HepG2 (cell line): ENCODE results near the gene TMEM198. TPM values are rescaled to one million over a fixed set of nuclear protein-coding genes. Genes with fewer than 3 reads are reported as not detected.

Experiments used
- ATAC-seq: fragments of 200-7000 bp; cut with Tn5 transposase; 3 replicates; pipeline ENCODE4 v1.9.1; 2020; ENCODE audit warnings: mild to moderate bottlenecking, moderate library complexity
- BruUV-seq: library from RNA; stranded (reverse); fragments of 400-500 nt; replicated peaks from 2 replicates; lab custom pipeline; 2021; lab: Mats Ljungman, UMichigan
- CTCF ChIA-PET: fragments of 300-600 bp; formaldehyde crosslinking; extraction: SDS; loops from one replicate; lab custom pipeline; 2021; ENCODE audit warnings: low total read pairs, inconsistent platforms, low intra/inter-chr PET ratio; lab: Yijun Ruan, JAX
- POLR2A ChIA-PET: fragments of 350-600 bp; sonication (Branson Sonifier 250); formaldehyde crosslinking; loops from one replicate; lab custom pipeline; 2020; ENCODE audit warnings: antibody characterized with exemption, inconsistent platforms; lab: Yijun Ruan, JAX
- DNase-seq: peaks from one replicate; pipeline ENCODE4 v3.0.0-alpha.2; 2015; ENCODE audit warnings: low spot score
- FAIRE-seq: peaks from 3 replicates; lab custom pipeline; 2011; peaks lifted over from hg19 to GRCh38; lab: Jason Lieb, UNC
- H2AFZ ChIP-seq: one replicate; pipeline ENCODE4 v1.6.1; 2011; ENCODE audit warnings: low read length, inconsistent platforms
- H3K27ac ChIP-seq: fragments of 300-600 bp; 3 replicates; pipeline ENCODE4 v1.8.0; 2011; ENCODE audit warnings: mixed run types, mild to moderate bottlenecking, mixed read lengths, low read length, inconsistent platforms; ENCODE audit not compliant: insufficient read depth; ENCODE audit errors: extremely low read length
- H3K27me3 ChIP-seq, 2 experiments: fragments of 200-600 bp in 1 of 2; 2 replicates in 1 of 2; 3 replicates in 1 of 2; pipeline versions ENCODE4 v1.6.0 to v1.8.0; 2011; ENCODE audit warnings: low read length in 2 of 2, mild to moderate bottlenecking in 2 of 2, moderate library complexity in 2 of 2, inconsistent platforms in 1 of 2; ENCODE audit not compliant: insufficient read depth in 2 of 2, control insufficient read depth in 1 of 2
- H3K36me3 ChIP-seq, 2 experiments: fragments of 200-600 bp in 1 of 2; replicated peaks in 1 of 2; 2 replicates in 1 of 2; 3 replicates in 1 of 2; pipeline versions ENCODE4 v1.5.1 to v1.8.0; 2011; ENCODE audit warnings: low read length in 2 of 2, inconsistent platforms in 1 of 2; ENCODE audit not compliant: insufficient read depth in 2 of 2, control insufficient read depth in 1 of 2
- H3K4me1 ChIP-seq: 2 replicates; pipeline ENCODE4 v1.5.1; 2012; ENCODE audit warnings: low read length, inconsistent platforms; ENCODE audit not compliant: insufficient read depth
- H3K4me2 ChIP-seq: 2 replicates; pipeline ENCODE4 v1.6.0; 2011; ENCODE audit warnings: low read depth, low read length, inconsistent platforms
- H3K4me3 ChIP-seq, 3 experiments: fragments of 200-600 bp in 1 of 3; sonication (generic), shearing (Covaris generic) in 1 of 3; replicated peaks in 1 of 3; 2 replicates each; pipeline ENCODE4 v1.5.1; 2011 to 2016; ENCODE audit warnings: low read length in 3 of 3, inconsistent platforms in 2 of 3, low read depth in 2 of 3, mild to moderate bottlenecking in 2 of 3, control low read depth in 1 of 3, mixed read lengths in 1 of 3; ENCODE audit not compliant: insufficient read depth in 1 of 3
- H3K79me2 ChIP-seq: one replicate; pipeline ENCODE4 v1.6.1; 2011; ENCODE audit warnings: low read length, inconsistent platforms; ENCODE audit not compliant: insufficient read depth
- H3K9ac ChIP-seq: 2 replicates; pipeline ENCODE4 v1.6.0; 2011; ENCODE audit warnings: mild to moderate bottlenecking, low read depth, low read length, inconsistent platforms; ENCODE audit not compliant: insufficient read depth
- H3K9me3 ChIP-seq: 2 replicates; pipeline ENCODE4 v1.5.1; 2012; ENCODE audit warnings: mild to moderate bottlenecking, low read length
- H4K20me1 ChIP-seq: 2 replicates; pipeline ENCODE4 v1.6.0; 2011; ENCODE audit warnings: inconsistent platforms, mild to moderate bottlenecking, low read length, moderate library complexity; ENCODE audit not compliant: insufficient read depth
- ERF ChIP-seq: IDR thresholded peaks from 2 replicates; pipeline ENCODE4 v1.6.1; 2018; ENCODE audit warnings: missing biosample characterization, missing genetic modification reagents
- HOXA3 ChIP-seq: sonication (generic); formaldehyde crosslinking; IDR thresholded peaks from 2 replicates; pipeline ENCODE4 v1.5.0; 2020; ENCODE audit warnings: missing genetic modification reagents
- IKZF1 ChIP-seq: fragments of 450-650 bp; IDR thresholded peaks from 2 replicates; pipeline ENCODE4 v1.7.1; 2016
- KLF6 ChIP-seq: IDR thresholded peaks from 2 replicates; pipeline ENCODE4 v1.8.0; 2016; ENCODE audit warnings: missing biosample characterization, missing genetic modification reagents
- MEIS1 ChIP-seq: sonication (generic); formaldehyde crosslinking; IDR thresholded peaks from 2 replicates; pipeline ENCODE4 v1.9.0; 2021; ENCODE audit warnings: mild to moderate bottlenecking, missing genetic modification reagents, moderate library complexity, borderline replicate concordance
- NAIF1 ChIP-seq: sonication (generic); formaldehyde crosslinking; IDR thresholded peaks from 2 replicates; pipeline ENCODE4 v1.5.0; 2020; ENCODE audit warnings: mild to moderate bottlenecking, missing genetic modification reagents, borderline replicate concordance
- NFIB ChIP-seq: sonication (generic); formaldehyde crosslinking; IDR thresholded peaks from 2 replicates; pipeline ENCODE4 v1.9.0; 2021; ENCODE audit warnings: missing genetic modification reagents, mild to moderate bottlenecking, borderline replicate concordance
- RBAK ChIP-seq: sonication (generic); formaldehyde crosslinking; IDR thresholded peaks from 2 replicates; pipeline ENCODE4 v1.5.1; 2020; ENCODE audit warnings: mild to moderate bottlenecking, missing genetic modification reagents
- SCMH1 ChIP-seq: sonication (generic); formaldehyde crosslinking; IDR thresholded peaks from 2 replicates; pipeline ENCODE4 v1.9.0; 2021; ENCODE audit warnings: missing genetic modification reagents, mild to moderate bottlenecking, borderline replicate concordance
- SMAD1 ChIP-seq: sonication (generic); formaldehyde crosslinking; IDR thresholded peaks from 2 replicates; pipeline ENCODE4 v1.4.0; 2020; ENCODE audit warnings: missing genetic modification reagents, low read depth, mild to moderate bottlenecking, borderline replicate concordance
- SP140L ChIP-seq: sonication (generic); formaldehyde crosslinking; IDR thresholded peaks from 2 replicates; pipeline ENCODE4 v1.4.0; 2020; ENCODE audit warnings: missing genetic modification reagents, borderline replicate concordance
- TBX3 ChIP-seq: fragments of 450-650 bp; IDR thresholded peaks from 2 replicates; pipeline ENCODE4 v1.6.1; 2017; ENCODE audit warnings: antibody characterized with exemption, mild to moderate bottlenecking, inconsistent platforms, borderline replicate concordance
- TFE3 ChIP-seq: IDR thresholded peaks from 2 replicates; pipeline ENCODE4 v1.6.1; 2016
- ZFX ChIP-seq: sonication (generic); formaldehyde crosslinking; IDR thresholded peaks from 2 replicates; pipeline ENCODE4 v1.4.0; 2020; ENCODE audit warnings: mild to moderate bottlenecking, low read depth, missing genetic modification reagents, moderate library complexity
- ZMYM4 ChIP-seq: sonication (generic); formaldehyde crosslinking; IDR thresholded peaks from 2 replicates; pipeline ENCODE4 v1.8.1; 2023; ENCODE audit warnings: mild to moderate bottlenecking, missing genetic modification reagents
- ZNF496 ChIP-seq: sonication (generic); formaldehyde crosslinking; IDR thresholded peaks from 2 replicates; pipeline ENCODE4 v1.8.1; 2023; ENCODE audit warnings: mild to moderate bottlenecking, moderate library complexity, missing genetic modification reagents; ENCODE audit not compliant: insufficient replicate concordance
- ZNF605 ChIP-seq: sonication (generic); formaldehyde crosslinking; IDR thresholded peaks from 2 replicates; pipeline ENCODE4 v1.8.0; 2022; ENCODE audit warnings: mild to moderate bottlenecking, missing genetic modification reagents
- ZNF639 ChIP-seq: conservative IDR thresholded peaks from 2 replicates; pipeline ENCODE4 v1.6.1; 2018; ENCODE audit warnings: missing genetic modification reagents
- WGBS: methylation state at CpG from one replicate; pipeline ENCODE4 v1.1.6; 2017; ENCODE audit warnings: low lambda C conversion rate; 5-methylcytosine and 5-hydroxymethylcytosine counted together
- in situ Hi-C: cut with HindIII; loops from 2 replicates; pipeline ENCODE4 v1.10.0; 2017; ENCODE audit warnings: low pct_unique_long_range_greater_than_20kb; ENCODE audit not compliant: extremely low pct_ligation_motif_present
- intact Hi-C: fragments of 100-400 bp; cut with micrococcal nuclease; formaldehyde crosslinking; loops from one replicate; pipeline ENCODE4 v1.10.0; 2022; ENCODE audit not compliant: unreplicated experiment
- polyA plus RNA-seq, 8 experiments: library from polyadenylated mRNA; depleted of rRNA in 3 of 8; stranded (reverse) in 7 of 8; unstranded in 1 of 8; fragments of >200 nt; fragmentation: Illumina TruSeq in 4 of 8; extraction: Trizol in 4 of 8; gene quantifications; 2 replicates each; pipeline versions ENCODE4 v1.2.1 to v1.2.3, GENCODE V29; 2011 to 2016; ENCODE audit warnings: low read depth in 4 of 8, missing spikeins in 1 of 8, mixed read lengths in 1 of 8; ENCODE audit not compliant: insufficient read depth in 1 of 8
- total RNA-seq, 5 experiments: library from RNA; depleted of rRNA; stranded (reverse); fragments of >200 nt; fragmentation: Illumina TruSeq; extraction: Trizol; gene quantifications; 2 replicates each; pipeline ENCODE4 v1.2.3, GENCODE V29; 2016; ENCODE audit warnings: low read depth in 1 of 5
- TF ChIP-seq, protein P1 (sequence below): sonication (generic); formaldehyde crosslinking; IDR thresholded peaks from 2 replicates; pipeline ENCODE4 v1.4.0; 2020; ENCODE audit warnings: mild to moderate bottlenecking, missing genetic modification reagents

TMEM198 gene
- total and polyA plus RNA-seq, 2 of the 13 experiments (the other 11 are each of a cell fraction or from before 2014, with no cell fraction given): 17.3 to 23.5 TPM

DNA sequence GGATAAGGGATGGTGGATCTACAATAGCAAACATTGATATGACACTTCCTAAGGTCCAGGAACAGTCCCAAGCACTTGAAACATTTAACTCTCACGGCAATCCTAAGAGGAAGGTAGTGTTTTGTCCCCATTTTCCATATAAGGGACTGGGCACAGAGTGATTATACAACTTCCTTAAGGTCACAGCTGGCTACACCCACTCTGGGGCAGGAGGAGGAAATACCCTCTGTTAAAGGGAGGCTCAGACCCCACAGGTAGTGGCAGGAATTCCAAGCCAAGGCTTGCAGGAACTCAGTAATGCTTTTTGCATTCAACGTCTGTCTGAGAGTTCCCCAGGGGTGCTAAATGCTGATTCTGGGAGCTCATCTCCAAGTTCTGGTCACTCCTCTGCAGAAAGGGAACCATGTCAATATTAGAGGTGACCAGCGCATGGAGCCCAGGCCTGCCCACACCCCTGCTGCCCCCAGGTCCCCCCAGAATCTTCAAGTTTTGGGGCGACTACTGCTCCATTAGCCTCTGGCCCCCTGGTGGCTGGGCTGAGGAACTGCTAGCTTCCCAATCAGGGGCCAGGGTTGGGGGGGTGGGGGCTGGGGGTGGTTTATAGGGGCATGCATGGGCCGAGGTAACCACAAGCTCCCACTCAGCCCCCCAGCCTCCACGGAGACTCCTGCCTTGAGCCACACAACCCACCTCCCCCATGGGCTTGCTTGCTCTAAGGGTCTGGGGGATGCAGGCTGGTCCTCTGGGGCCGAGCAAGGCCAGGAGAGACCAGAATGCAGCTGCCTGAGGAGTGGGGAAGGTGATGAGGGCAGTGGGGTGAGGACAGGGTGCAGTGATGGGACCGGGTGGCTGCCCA lies 16.4 kb downstream of the TMEM198 start (continued):
- no peak for TF ChIP-seq RBAK (CRISPR knock-in tag)
- no peak for TF ChIP-seq IKZF1
- no peak for TF ChIP-seq HOXA3 (CRISPR knock-in tag)

DNA sequence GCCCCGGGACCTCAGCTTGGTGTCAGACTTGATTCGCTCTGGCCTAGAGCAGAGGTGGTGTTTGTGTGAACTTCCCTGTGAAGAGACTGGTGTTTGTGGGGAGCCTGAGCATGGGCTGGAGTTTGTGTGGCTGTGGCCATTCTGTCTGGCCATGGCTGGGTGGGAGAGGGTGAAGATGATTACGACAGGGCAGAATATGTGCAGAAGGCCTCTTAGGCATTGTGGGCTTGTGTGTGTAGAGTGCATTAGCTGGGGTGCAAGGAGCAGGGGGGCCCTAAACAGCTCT lies 17.0 kb downstream of the TMEM198 start:
- Histone ChIP-seq H3K9me3 (no peaks in the 10 kb centered on the region), H3K4me1 (peaks cover 41% of the 10 kb centered on the region), H4K20me1 (no peaks in the 10 kb centered on the region), H3K4me2 (no peak overlapping the region), H3K9ac (no peak overlapping the region), H3K4me3 (no peak overlapping the region), H3K27me3 (no peaks in the 10 kb centered on the region), H3K79me2 (no peaks in the 10 kb centered on the region), H3K36me3 (peaks cover 18 to 25% of the 10 kb centered on the region in 2 experiments; a peak in 4 of 5 replicates), H2AFZ (no peak overlapping the region), H3K27ac (no peak overlapping the region)
- ChIA-PET POLR2A (interaction anchor here (0.6 to 4.2 kb wide), 10 partner anchors 9 to 62 kb away, joined by 3 to 45 read pairs (median 6); partner anchors contain the start of genes CHPF, GMPPA, INHA and OBSL1), CTCF (interaction anchor here (2.7 to 3.7 kb wide), 2 partner anchors 19 to 82 kb away, joined by 19 to 28 read pairs; no protein-coding TSS in a partner anchor)
- intact Hi-C loops (loop anchor here (1.0 to 5.0 kb wide), 3 partner anchors 20 to 81 kb away; partner anchors contain the start of gene STK11IP), in situ Hi-C loops (loop anchor here (5.0 kb wide), 1 partner anchor 36 kb away; the partner anchor contains the start of gene STK11IP)
- no peak for FAIRE-seq
- DNase-seq: no peak
- 83% methylated on average over 3 of the region's 3 CpGs for WGBS
- no TSS peak for BruUV-seq
- ATAC-seq: peak; percentile 4
- no peak for TF ChIP-seq ZNF496
- no peak for TF ChIP-seq ZNF639 (CRISPR knock-in tag)
- no peak for TF ChIP-seq SP140L (CRISPR knock-in tag)
- TF ChIP-seq TBX3: no peak
- no peak for TF ChIP-seq MEIS1 (CRISPR knock-in tag)
- TF ChIP-seq ERF (CRISPR knock-in tag): no peak
- no peak for TF ChIP-seq SCMH1 (CRISPR knock-in tag)
- TF ChIP-seq ZMYM4: no peak
- no peak for TF ChIP-seq NAIF1 (CRISPR knock-in tag)
- no peak for TF ChIP-seq ZFX (CRISPR knock-in tag)
- TF ChIP-seq SMAD1 (CRISPR knock-in tag): peak; percentile 44; the same call in 1 of the 2 replicates
- TF ChIP-seq KLF6: no peak
- no peak for TF ChIP-seq TFE3
- TF ChIP-seq NFIB: 0 out of 2 replicates have a peak, but pooled peaks have one; percentile 32
- 0 out of 2 replicates have a peak, but pooled peaks have one; percentile 17 for TF ChIP-seq ZNF605 (CRISPR knock-in tag)
- TF ChIP-seq, protein P1, sequence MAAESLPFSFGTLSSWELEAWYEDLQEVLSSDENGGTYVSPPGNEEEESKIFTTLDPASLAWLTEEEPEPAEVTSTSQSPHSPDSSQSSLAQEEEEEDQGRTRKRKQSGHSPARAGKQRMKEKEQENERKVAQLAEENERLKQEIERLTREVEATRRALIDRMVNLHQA (CRISPR knock-in tag): no peak
